ENCODE results near the gene SCO1. TPM values are rescaled to one million over a fixed set of nuclear protein-coding genes. Genes with fewer than 3 reads are reported as not detected.
"Not testable (repeated sequence)": the region's sequence is repeated elsewhere in the genome, so short reads cannot be mapped to it uniquely, and the experiment has no call there.

SCO1 gene
- total RNA-seq, 2 experiments from 2014 or later, result 55.1 to 56.1 TPM

GRCh38 chr17:10695875-10696407 lies 1.4 kb downstream of the SCO1 start:
- H3K9me3 Mint-ChIP-seq, H3K27me3 Mint-ChIP-seq, DNase-seq: not testable (repeated sequence)
- peak overlapping the region; percentile 97 for H3K4me3 Mint-ChIP-seq
- peaks cover 50% of the 10 kb centered on the region for H3K36me3 Mint-ChIP-seq
- H3K27ac Mint-ChIP-seq, result peak overlapping the region; percentile 95
- peaks cover 53% of the 10 kb centered on the region for H3K4me1 Mint-ChIP-seq

GRCh38 chr17:10687499-10687898 lies 9.8 kb downstream of the SCO1 start:
- no peak overlapping the region for H3K4me3 Mint-ChIP-seq
- H3K9me3 Mint-ChIP-seq, result no peaks in the 10 kb centered on the region
- H3K27me3 Mint-ChIP-seq, result no peaks in the 10 kb centered on the region
- peaks cover 42% of the 10 kb centered on the region for H3K36me3 Mint-ChIP-seq
- H3K4me1 Mint-ChIP-seq, result peaks cover 31% of the 10 kb centered on the region
- no peak for DNase-seq
- no peak overlapping the region for H3K27ac Mint-ChIP-seq

- H3K36me3 Mint-ChIP-seq, result peaks cover 34% of the 10 kb centered on the region
- no peaks in the 10 kb centered on the region for H3K9me3 Mint-ChIP-seq
- no peak overlapping the region for H3K27ac Mint-ChIP-seq
- no peak overlapping the region for H3K4me3 Mint-ChIP-seq
- H3K27me3 Mint-ChIP-seq, result no peaks in the 10 kb centered on the region
- H3K4me1 Mint-ChIP-seq, result peaks cover 6% of the 10 kb centered on the region
- no peak for DNase-seq
Observed at GRCh38 chr17:10683853-10684252, 13.5 kb downstream of the SCO1 start.

- H3K36me3 Mint-ChIP-seq, result peaks cover 36% of the 10 kb centered on the region
- no peak overlapping the region for H3K4me3 Mint-ChIP-seq
- no peaks in the 10 kb centered on the region for H3K4me1 Mint-ChIP-seq
- no peaks in the 10 kb centered on the region for H3K27me3 Mint-ChIP-seq
- DNase-seq, result no peak
- no peaks in the 10 kb centered on the region for H3K9me3 Mint-ChIP-seq
- H3K27ac Mint-ChIP-seq, result no peak overlapping the region
Observed at GRCh38 chr17:10681866-10682446, 15.4 kb downstream of the SCO1 start.

GRCh38 chr17:10674704-10675103 lies 22.6 kb downstream of the SCO1 start:
- Mint-ChIP-seq H3K4me3 (no peak overlapping the region), H3K36me3 (peaks cover 18% of the 10 kb centered on the region), H3K27me3 (no peaks in the 10 kb centered on the region), H3K27ac (no peak overlapping the region), H3K9me3 (no peaks in the 10 kb centered on the region), H3K4me1 (no peaks in the 10 kb centered on the region)
- no peak for DNase-seq

- Mint-ChIP-seq H3K27ac (no peak overlapping the region), H3K4me3 (no peak overlapping the region), H3K36me3 (peaks cover 13% of the 10 kb centered on the region), H3K9me3 (no peaks in the 10 kb centered on the region), H3K4me1 (no peaks in the 10 kb centered on the region), H3K27me3 (no peaks in the 10 kb centered on the region)
- no peak for DNase-seq
Observed at GRCh38 chr17:10673312-10673711, 24.0 kb downstream of the SCO1 start.

GRCh38 chr17:10668775-10669174 lies 28.6 kb downstream of the SCO1 start:
- H3K27me3 Mint-ChIP-seq, result no peaks in the 10 kb centered on the region
- no peaks in the 10 kb centered on the region for H3K4me1 Mint-ChIP-seq
- no peak overlapping the region for H3K4me3 Mint-ChIP-seq
- H3K9me3 Mint-ChIP-seq, result no peaks in the 10 kb centered on the region
- DNase-seq, result no peak
- peaks cover 5% of the 10 kb centered on the region for H3K36me3 Mint-ChIP-seq
- H3K27ac Mint-ChIP-seq, result no peak overlapping the region

- no peak overlapping the region for H3K4me3 Mint-ChIP-seq
- peaks cover 8% of the 10 kb centered on the region for H3K36me3 Mint-ChIP-seq
- no peak for DNase-seq
- no peaks in the 10 kb centered on the region for H3K27me3 Mint-ChIP-seq
- H3K27ac Mint-ChIP-seq, result no peak overlapping the region
- no peaks in the 10 kb centered on the region for H3K9me3 Mint-ChIP-seq
- no peaks in the 10 kb centered on the region for H3K4me1 Mint-ChIP-seq
Observed at GRCh38 chr17:10666906-10667305, 30.4 kb downstream of the SCO1 start.

GRCh38 chr17:10664571-10664970 lies 32.8 kb downstream of the SCO1 start:
- Mint-ChIP-seq H3K27ac (no peak overlapping the region), H3K36me3 (peaks cover 10% of the 10 kb centered on the region)

GRCh38 chr17:10663231-10663630 lies 34.1 kb downstream of the SCO1 start:
- H3K4me1 Mint-ChIP-seq, result no peaks in the 10 kb centered on the region
- no peak for DNase-seq
- H3K27ac Mint-ChIP-seq, result no peak overlapping the region
- peaks cover 10% of the 10 kb centered on the region for H3K36me3 Mint-ChIP-seq
- H3K4me3 Mint-ChIP-seq, result no peak overlapping the region
- H3K9me3 Mint-ChIP-seq, result no peaks in the 10 kb centered on the region
- H3K27me3 Mint-ChIP-seq, result no peaks in the 10 kb centered on the region

More at GRCh38 chr17:10664571-10664970, 32.8 kb downstream of the SCO1 start:
- no peak for DNase-seq
- no peaks in the 10 kb centered on the region for H3K27me3 Mint-ChIP-seq
- no peaks in the 10 kb centered on the region for H3K4me1 Mint-ChIP-seq
- no peaks in the 10 kb centered on the region for H3K9me3 Mint-ChIP-seq
- no peak overlapping the region for H3K4me3 Mint-ChIP-seq

GRCh38 chr17:10661437-10661836 lies 35.9 kb downstream of the SCO1 start:
- H3K36me3 Mint-ChIP-seq, result peaks cover 10% of the 10 kb centered on the region
- no peak overlapping the region for H3K27ac Mint-ChIP-seq
- no peak for DNase-seq
- H3K4me1 Mint-ChIP-seq, result no peaks in the 10 kb centered on the region
- H3K9me3 Mint-ChIP-seq, result no peaks in the 10 kb centered on the region
- no peaks in the 10 kb centered on the region for H3K27me3 Mint-ChIP-seq
- H3K4me3 Mint-ChIP-seq, result no peak overlapping the region

- Mint-ChIP-seq H3K4me3 (no peak overlapping the region), H3K9me3 (no peaks in the 10 kb centered on the region), H3K27me3 (peaks cover 4% of the 10 kb centered on the region), H3K27ac (no peak overlapping the region), H3K4me1 (peaks cover 6% of the 10 kb centered on the region), H3K36me3 (peaks cover 4% of the 10 kb centered on the region)
- no peak for DNase-seq
Observed at GRCh38 chr17:10657879-10658278, 39.5 kb downstream of the SCO1 start.

GRCh38 chr17:10657148-10657547 lies 40.2 kb downstream of the SCO1 start, which contains the start of gene MYH3:
TSS of gene MYH3 (minus strand) at chr17:10657309. CDS start at chr17:10655064, 2,245 bp downstream.
- Mint-ChIP-seq H3K27ac (no peak within 1 kb of the TSS), H3K27me3 (peaks cover 4% of the 10 kb centered on the region), H3K4me3 (no peak within 1 kb of the TSS), H3K9me3 (no peaks in the 10 kb centered on the region), H3K36me3 (peaks cover 5% of the 10 kb centered on the region), H3K4me1 (peaks cover 9% of the 10 kb centered on the region)
- no peak for DNase-seq

- peaks cover 9% of the 10 kb centered on the region for H3K4me1 Mint-ChIP-seq
- H3K9me3 Mint-ChIP-seq, result no peaks in the 10 kb centered on the region
- H3K27ac Mint-ChIP-seq, result no peak overlapping the region
- H3K36me3 Mint-ChIP-seq, result peaks cover 7% of the 10 kb centered on the region
- H3K27me3 Mint-ChIP-seq, result peaks cover 4% of the 10 kb centered on the region
- DNase-seq, result no peak
- no peak overlapping the region for H3K4me3 Mint-ChIP-seq
Observed at GRCh38 chr17:10653987-10654386, 43.3 kb downstream of the SCO1 start.

GRCh38 chr17:10652984-10653659 lies 44.2 kb downstream of the SCO1 start:
- Mint-ChIP-seq H3K4me3 (peak overlapping the region; percentile 30), H3K9me3 (no peaks in the 10 kb centered on the region), H3K27ac (peak overlapping the region; percentile 80), H3K27me3 (peaks cover 4% of the 10 kb centered on the region), H3K36me3 (peaks cover 7% of the 10 kb centered on the region), H3K4me1 (peaks cover 9% of the 10 kb centered on the region)
- DNase-seq, result peak; percentile 40

GRCh38 chr17:10651927-10652326 lies 45.4 kb downstream of the SCO1 start:
- H3K4me3 Mint-ChIP-seq, result no peak overlapping the region
- peaks cover 12% of the 10 kb centered on the region for H3K36me3 Mint-ChIP-seq
- no peak overlapping the region for H3K27ac Mint-ChIP-seq
- DNase-seq, result no peak
- peaks cover 9% of the 10 kb centered on the region for H3K4me1 Mint-ChIP-seq
- no peaks in the 10 kb centered on the region for H3K9me3 Mint-ChIP-seq
- peaks cover 4% of the 10 kb centered on the region for H3K27me3 Mint-ChIP-seq

Measured in activated naive CD8-positive, alpha-beta T cell treated with anti-CD3 and anti-CD28 coated beads for 36 hours (primary cell).